H1 (cell line): ENCODE measurements around the gene TSC2. TPM values are rescaled to one million over a fixed set of nuclear protein-coding genes. Genes with fewer than 3 reads are reported as not detected.

Experiments used
- CTCF ChIA-PET: fragments of 300-600 bp; sonication (Branson Sonifier 250); formaldehyde crosslinking; loops from one replicate; lab custom pipeline; 2021; ENCODE audit not compliant: partially characterized antibody; lab: Charles Lee
- POLR2A ChIA-PET: fragments of 300-600 bp; sonication (Branson Sonifier 250); formaldehyde crosslinking; loops from one replicate; lab custom pipeline; 2021; ENCODE audit warnings: inconsistent platforms; ENCODE audit not compliant: partially characterized antibody; lab: Charles Lee
- DNase-seq, 2 experiments: peaks; one replicate each; pipeline versions ENCODE4 v3.0.0 to v3.0.0-alpha.2; 2010 to 2022; ENCODE audit warnings: low spot score in 2 of 2, low read depth in 1 of 2, mixed read lengths in 1 of 2
- FAIRE-seq: peaks from 2 replicates; lab custom pipeline; 2011; peaks lifted over from hg19 to GRCh38; lab: Jason Lieb, UNC
- H2AFZ ChIP-seq: 2 replicates; pipeline ENCODE4 v1.8.1; 2012; ENCODE audit warnings: low read length, inconsistent platforms
- H2AK5ac ChIP-seq: 2 replicates; pipeline ENCODE4 v1.6.1; 2013; ENCODE audit warnings: low read depth, low read length
- H2BK120ac ChIP-seq: replicated peaks from 2 replicates; pipeline ENCODE3; 2013; ENCODE audit warnings: low read depth, low read length, inconsistent platforms
- H2BK12ac ChIP-seq: 2 replicates; pipeline ENCODE4 v1.6.1; 2013; ENCODE audit warnings: low read depth, low read length
- H2BK15ac ChIP-seq: 2 replicates; pipeline ENCODE4 v1.6.1; 2013; ENCODE audit warnings: low read length
- H2BK20ac ChIP-seq: 2 replicates; pipeline ENCODE4 v1.6.1; 2013; ENCODE audit warnings: low read length
- H2BK5ac ChIP-seq: 2 replicates; pipeline ENCODE4 v1.6.1; 2013; ENCODE audit warnings: low read depth, low read length
- H3K14ac ChIP-seq: 2 replicates; pipeline ENCODE4 v1.6.1; 2013; ENCODE audit warnings: inconsistent platforms; ENCODE audit not compliant: insufficient read length
- H3K18ac ChIP-seq: 2 replicates; pipeline ENCODE4 v1.6.1; 2013; ENCODE audit warnings: low read length; ENCODE audit errors: extremely low read depth
- H3K23ac ChIP-seq: 2 replicates; pipeline ENCODE4 v1.6.1; 2013; ENCODE audit warnings: inconsistent platforms; ENCODE audit not compliant: insufficient read length
- H3K23me2 ChIP-seq: 2 replicates; pipeline ENCODE4 v1.6.1; 2013; ENCODE audit warnings: low read depth, low read length
- H3K27ac ChIP-seq: 2 replicates; pipeline ENCODE4 v1.6.1; 2011; ENCODE audit warnings: low read depth, low read length, inconsistent platforms
- H3K27me3 ChIP-seq, 4 experiments: replicated peaks in 1 of 4; 1 replicate in 1 of 4; 2 replicates in 3 of 4; pipeline versions ENCODE4 v1.6.1 to v1.8.1; 2011 to 2013; ENCODE audit warnings: low read length in 3 of 4, mild to moderate bottlenecking in 3 of 4, inconsistent platforms in 2 of 4, mixed read lengths in 2 of 4, moderate library complexity in 1 of 4; ENCODE audit not compliant: control insufficient read depth in 3 of 4, insufficient read depth in 3 of 4; ENCODE audit errors: extremely low read depth in 1 of 4
- H3K36me3 ChIP-seq, 4 experiments: 2 replicates each; pipeline versions ENCODE4 v1.6.1 to v1.8.1; 2011 to 2013; ENCODE audit warnings: mild to moderate bottlenecking in 4 of 4, low read length in 3 of 4, moderate library complexity in 2 of 4, control low read depth in 1 of 4, inconsistent platforms in 1 of 4; ENCODE audit not compliant: insufficient read depth in 4 of 4, control insufficient read depth in 2 of 4
- H3K4ac ChIP-seq: replicated peaks from 2 replicates; pipeline ENCODE3; 2013; ENCODE audit warnings: low read length, low read depth, mixed read lengths, inconsistent platforms; ENCODE audit not compliant: insufficient read length
- H3K4me1 ChIP-seq, 4 experiments: replicated peaks in 1 of 4; 1 replicate in 1 of 4; 2 replicates in 3 of 4; pipeline versions ENCODE4 v1.6.1 to v1.8.1; 2011 to 2013; ENCODE audit warnings: low read length in 3 of 4, inconsistent platforms in 2 of 4, mixed read lengths in 1 of 4; ENCODE audit not compliant: insufficient read depth in 4 of 4, control insufficient read depth in 3 of 4
- H3K4me2 ChIP-seq, 2 experiments: 2 replicates each; pipeline versions ENCODE4 v1.6.1 to v1.8.1; 2011 to 2013; ENCODE audit warnings: low read depth in 2 of 2, low read length in 2 of 2, control low read depth in 1 of 2, inconsistent platforms in 1 of 2, mild to moderate bottlenecking in 1 of 2; ENCODE audit not compliant: insufficient read depth in 1 of 2
- H3K4me3 ChIP-seq, 4 experiments: fragments of 200-600, 300-600 bp in 1 of 4; sonication (generic), shearing (Covaris generic), sonication (Bioruptor Twin) in 1 of 4; 2 replicates each; pipeline versions ENCODE4 v1.5.1 to v1.8.1; 2011 to 2016; ENCODE audit warnings: low read length in 4 of 4, low read depth in 3 of 4, control low read depth in 2 of 4, inconsistent platforms in 2 of 4, mild to moderate bottlenecking in 2 of 4, mixed read lengths in 1 of 4, moderate library complexity in 1 of 4; ENCODE audit not compliant: insufficient read depth in 2 of 4; ENCODE audit errors: extremely low read depth in 1 of 4
- H3K56ac ChIP-seq: replicated peaks from 2 replicates; pipeline ENCODE3; 2013; ENCODE audit warnings: low read depth, mild to moderate bottlenecking, mixed read lengths, low read length, inconsistent platforms; ENCODE audit not compliant: insufficient read length
- H3K79me1 ChIP-seq: 2 replicates; pipeline ENCODE4 v1.6.1; 2013; ENCODE audit warnings: low read depth, low read length, control low read depth
- H3K79me2 ChIP-seq, 2 experiments: 2 replicates each; pipeline versions ENCODE4 v1.6.1 to v1.8.1; 2012 to 2013; ENCODE audit warnings: low read length in 2 of 2, mild to moderate bottlenecking in 2 of 2, inconsistent platforms in 1 of 2; ENCODE audit not compliant: insufficient read depth in 2 of 2, control insufficient read depth in 1 of 2
- H3K9ac ChIP-seq, 4 experiments: replicated peaks in 1 of 4; 1 replicate in 1 of 4; 2 replicates in 3 of 4; pipeline versions ENCODE4 v1.6.1 to v1.8.1; 2011 to 2013; ENCODE audit warnings: low read depth in 3 of 4, low read length in 3 of 4, control low read depth in 2 of 4, mild to moderate bottlenecking in 2 of 4, moderate library complexity in 2 of 4, inconsistent platforms in 1 of 4; ENCODE audit errors: extremely low read depth in 1 of 4
- H3K9me3 ChIP-seq, 2 experiments: 2 replicates each; pipeline versions ENCODE4 v1.6.1 to v1.8.1; 2012 to 2013; ENCODE audit warnings: mild to moderate bottlenecking in 2 of 2, moderate library complexity in 2 of 2, control low read depth in 1 of 2, inconsistent platforms in 1 of 2, low read depth in 1 of 2, low read length in 1 of 2, mixed read lengths in 1 of 2; ENCODE audit not compliant: insufficient read depth in 2 of 2
- H4K20me1 ChIP-seq, 2 experiments: replicated peaks in 1 of 2; 2 replicates each; pipeline versions ENCODE3 to v1.8.1; 2011 to 2013; ENCODE audit warnings: inconsistent platforms in 2 of 2, low read length in 2 of 2, mild to moderate bottlenecking in 1 of 2; ENCODE audit not compliant: insufficient read depth in 2 of 2, control insufficient read depth in 1 of 2
- H4K5ac ChIP-seq: 2 replicates; pipeline ENCODE4 v1.6.1; 2013; ENCODE audit warnings: low read length, low read depth, mixed read lengths, inconsistent platforms; ENCODE audit not compliant: insufficient read length
- H4K8ac ChIP-seq: 2 replicates; pipeline ENCODE4 v1.8.0; 2013; ENCODE audit warnings: mild to moderate bottlenecking, moderate library complexity, low read length, inconsistent platforms; ENCODE audit not compliant: insufficient read depth; ENCODE audit errors: extremely low read depth
- H4K91ac ChIP-seq: replicated peaks from 2 replicates; pipeline ENCODE3; 2013; ENCODE audit warnings: low read length, mixed read lengths, inconsistent platforms; ENCODE audit not compliant: insufficient read length
- BCL11A ChIP-seq, 2 experiments: IDR thresholded peaks; one replicate each; pipeline ENCODE4 v1.6.1; 2011; ENCODE audit warnings: low read depth in 2 of 2, low read length in 2 of 2, mild to moderate bottlenecking in 2 of 2
- CBX8 ChIP-seq: fragments of 300-800, 300-1000 bp; sonication (generic); IDR thresholded peaks from 2 replicates; pipeline ENCODE4 v1.7.1; 2016; ENCODE audit warnings: low read depth, low read length, borderline replicate concordance
- CEBPB ChIP-seq: IDR thresholded peaks from 2 replicates; pipeline ENCODE4 v1.6.1; 2012; ENCODE audit warnings: low read depth, low read length
- KDM5A ChIP-seq: fragments of 200-600 bp; IDR thresholded peaks from 2 replicates; pipeline ENCODE4 v1.7.1; 2012; ENCODE audit warnings: mild to moderate bottlenecking, low read length, inconsistent platforms, mixed read lengths
- SIN3A ChIP-seq, 2 experiments: IDR thresholded peaks in 1 of 2; conservative IDR thresholded peaks in 1 of 2; 2 replicates each; pipeline ENCODE4 v1.6.1; 2011 to 2012; ENCODE audit warnings: low read length in 2 of 2, improper control_type of control experiment in 1 of 2, low read depth in 1 of 2, mild to moderate bottlenecking in 1 of 2
- SP1 ChIP-seq: IDR thresholded peaks from 2 replicates; pipeline ENCODE4 v1.6.1; 2011; ENCODE audit warnings: low read depth, low read length
- SP2 ChIP-seq: IDR thresholded peaks from 2 replicates; pipeline ENCODE4 v1.6.1; 2012; ENCODE audit warnings: mild to moderate bottlenecking, low read length, inconsistent platforms
- WGBS, 2 experiments: shearing (Covaris generic) in 1 of 2; methylation state at CpG; one replicate each; pipeline versions ENCODE4 v1.1.6 to v1.1.7; 2013 to 2015; ENCODE audit warnings: low lambda C conversion rate in 2 of 2, mixed read lengths in 2 of 2, inconsistent platforms in 1 of 2, low coverage in 1 of 2, missing lambda C conversion rate in 1 of 2; ENCODE audit not compliant: insufficient replicate concordance in 2 of 2, insufficient coverage in 1 of 2, insufficient read length in 1 of 2; ENCODE audit errors: extremely low coverage in 1 of 2, missing lambda C conversion rate in 1 of 2; 5-methylcytosine and 5-hydroxymethylcytosine counted together
- polyA plus RNA-seq, 7 experiments: library from polyadenylated mRNA; depleted of rRNA in 3 of 7; stranded (reverse) in 5 of 7; unstranded in 2 of 7; fragments of >200 nt in 5 of 7; fragments of 200-250 nt in 2 of 7; gene quantifications; 1 replicate in 5 of 7; 2 replicates in 1 of 7; 4 replicates in 1 of 7; pipeline versions ENCODE4 v1.2.1 to v1.2.3, GENCODE V29; 2011 to 2013; ENCODE audit warnings: missing spikeins in 2 of 7, mixed read lengths in 2 of 7
- total RNA-seq: library from RNA; stranded (reverse); fragmentation: NEBNext Ultra II Directional; extraction: Animal tissue kit (Norgen Biotek cat#: 25700); gene quantifications from 2 replicates; pipeline ENCODE4 v1.2.1, GENCODE V29; 2021

TSC2 gene
- total and polyA plus RNA-seq, 2 of the 8 experiments (the other 6 are each of a cell fraction or from before 2014, with no cell fraction given): 65.9 to 96.6 TPM

GRCh38 chr16:2085669-2086068 is 37.9 kb downstream of the TSC2 start:
- Histone ChIP-seq H3K4me2 (no peak overlapping the region), H3K4ac (no peak overlapping the region), H2BK15ac (no peak overlapping the region), H3K9me3 (no peaks in the 10 kb centered on the region), H4K5ac (no peak overlapping the region), H3K79me1 (no peaks in the 10 kb centered on the region), H3K18ac (no peak overlapping the region), H3K4me1 (peaks cover 0 to 5% (median 5%) of the 10 kb centered on the region in 4 experiments; a peak in 5 of 7 replicates), H3K9ac (no peak overlapping the region), H3K27ac (no peak overlapping the region), H4K20me1 (peaks cover 3 to 11% of the 10 kb centered on the region in 2 experiments), H3K23ac (no peak overlapping the region), H4K8ac (0 out of 2 replicates have a peak overlapping the region, but pooled peaks have one; percentile 51), H2BK5ac (no peak overlapping the region), H3K79me2 (no peaks in the 10 kb centered on the region), H2BK20ac (no peak overlapping the region), H3K23me2 (no peaks in the 10 kb centered on the region; the same call in 1 of the 2 replicates), H2AFZ (no peak overlapping the region), H2BK120ac (no peak overlapping the region), H3K27me3 (no peaks in the 10 kb centered on the region), H2BK12ac (no peak overlapping the region), H2AK5ac (no peak overlapping the region), H3K56ac (no peak overlapping the region), H3K36me3 (peaks cover 0 to 37% (median 0%) of the 10 kb centered on the region in 4 experiments; a peak in 4 of 8 replicates), H3K4me3 (no peak overlapping the region), H4K91ac (no peak overlapping the region), H3K14ac (no peak overlapping the region)
- whole genome bisulfite sequencing, 2 experiments: 72% methylated on average over 9 of the region's 14 CpGs; no CpG with 5 or more reads in 1 of the 2 experiments
- POLR2A ChIA-PET: interaction anchor here (0.8 to 3.6 kb wide), 8 partner anchors 9 to 121 kb away, joined by 3 to 11 read pairs (median 6); partner anchors contain the start of genes NTHL1, RPS2, TRAF7 and TSC2
- FAIRE-seq (no peak), DNase-seq (no peak)
- CTCF ChIA-PET: interaction anchor here (0.8 to 3.8 kb wide), 9 partner anchors 12 to 82 kb away, joined by 3 to 15 read pairs (median 8); no protein-coding TSS in a partner anchor
- TF ChIP-seq CEBPB (no peak), KDM5A (no peak), SIN3A (conservative IDR thresholded peaks at IDR 0.05 in 1 of 2, IDR thresholded peaks at IDR 0.05 in 1 of 2; ENCODE audit: low read depth in 1 of 2, low read length in 2 of 2) (no peak), CBX8 (no peak), SP2 (no peak), SP1 (no peak), BCL11A (IDR thresholded peaks at IDR 0.05; ENCODE audit: low read depth in 2 of 2, low read length in 2 of 2) (no peak)
